HepG2 (cell line): Measurements from ENCODE around the gene PKLR. TPM values are rescaled to one million over a fixed set of nuclear protein-coding genes. Genes with fewer than 3 reads are reported as not detected.

ENCODE experiments used
- DR1 ChIP-seq: sonication (generic); formaldehyde crosslinking; IDR thresholded peaks from 2 replicates; pipeline ENCODE4 v1.8.0; 2021; ENCODE audit warnings: mild to moderate bottlenecking, missing genetic modification reagents, inconsistent platforms
- PRMT3 ChIP-seq: sonication (generic); formaldehyde crosslinking; IDR thresholded peaks from 2 replicates; pipeline ENCODE4 v1.8.1; 2022; ENCODE audit warnings: low read depth, mild to moderate bottlenecking, moderate library complexity, missing genetic modification reagents, borderline replicate concordance
- REPIN1 ChIP-seq: sonication (generic); formaldehyde crosslinking; IDR thresholded peaks from 2 replicates; pipeline ENCODE4 v1.8.0; 2022; ENCODE audit warnings: missing genetic modification reagents, low read depth, mild to moderate bottlenecking, borderline replicate concordance
- ZBTB42 ChIP-seq: sonication (generic); formaldehyde crosslinking; IDR thresholded peaks from 2 replicates; pipeline ENCODE4 v1.5.0; 2020; ENCODE audit warnings: mild to moderate bottlenecking, missing genetic modification reagents
- ZMYM4 ChIP-seq: sonication (generic); formaldehyde crosslinking; IDR thresholded peaks from 2 replicates; pipeline ENCODE4 v1.8.1; 2023; ENCODE audit warnings: mild to moderate bottlenecking, missing genetic modification reagents
- ZNF33B ChIP-seq: sonication (generic); formaldehyde crosslinking; IDR thresholded peaks from 2 replicates; pipeline ENCODE4 v1.5.1; 2020; ENCODE audit warnings: mild to moderate bottlenecking, missing genetic modification reagents
- ZNF577 ChIP-seq: sonication (generic); formaldehyde crosslinking; IDR thresholded peaks from 2 replicates; pipeline ENCODE4 v1.4.0; 2020; ENCODE audit warnings: mild to moderate bottlenecking, low read depth, missing genetic modification reagents, borderline replicate concordance
- polyA plus RNA-seq, 8 experiments: library from polyadenylated mRNA; depleted of rRNA in 3 of 8; stranded (reverse) in 7 of 8; unstranded in 1 of 8; fragments of >200 nt; fragmentation: Illumina TruSeq in 4 of 8; extraction: Trizol in 4 of 8; gene quantifications; 2 replicates each; pipeline versions ENCODE4 v1.2.1 to v1.2.3, GENCODE V29; 2011 to 2016; ENCODE audit warnings: low read depth in 4 of 8, missing spikeins in 1 of 8, mixed read lengths in 1 of 8; ENCODE audit not compliant: insufficient read depth in 1 of 8
- total RNA-seq, 5 experiments: library from RNA; depleted of rRNA; stranded (reverse); fragments of >200 nt; fragmentation: Illumina TruSeq; extraction: Trizol; gene quantifications; 2 replicates each; pipeline ENCODE4 v1.2.3, GENCODE V29; 2016; ENCODE audit warnings: low read depth in 1 of 5
- TF ChIP-seq, protein P1 (sequence below), 2 experiments: sonication (generic) in 1 of 2; formaldehyde crosslinking in 1 of 2; IDR thresholded peaks; 2 replicates each; pipeline versions ENCODE4 v1.4.0 to v1.6.1; 2018 to 2020; ENCODE audit warnings: missing genetic modification reagents in 2 of 2, borderline replicate concordance in 1 of 2, low read depth in 1 of 2, mild to moderate bottlenecking in 1 of 2, missing biosample characterization in 1 of 2
- TF ChIP-seq, protein P2 (sequence below): sonication (generic); formaldehyde crosslinking; IDR thresholded peaks from one replicate; pipeline ENCODE4 v1.5.1; 2020; ENCODE audit warnings: mild to moderate bottlenecking, missing genetic modification reagents; ENCODE audit errors: not compliant biosample characterization
- TF ChIP-seq, protein P3 (sequence below): IDR thresholded peaks from 2 replicates; pipeline ENCODE4 v1.6.1; 2016; ENCODE audit warnings: missing compliant biosample characterization, missing genetic modification reagents, borderline replicate concordance
- TF ChIP-seq, protein P4 (sequence below): sonication (generic); formaldehyde crosslinking; IDR thresholded peaks from 2 replicates; pipeline ENCODE4 v1.4.0; 2020; ENCODE audit warnings: missing genetic modification reagents
- TF ChIP-seq, protein P5 (sequence below): sonication (generic); formaldehyde crosslinking; IDR thresholded peaks from 2 replicates; pipeline ENCODE4 v1.8.1; 2023; ENCODE audit warnings: mild to moderate bottlenecking, missing genetic modification reagents, borderline replicate concordance

The PKLR gene
- total and polyA plus RNA-seq, 2 of the 13 experiments (the other 11 are each of a cell fraction or from before 2014, with no cell fraction given), result 10.3 to 29.3 TPM

DNA sequence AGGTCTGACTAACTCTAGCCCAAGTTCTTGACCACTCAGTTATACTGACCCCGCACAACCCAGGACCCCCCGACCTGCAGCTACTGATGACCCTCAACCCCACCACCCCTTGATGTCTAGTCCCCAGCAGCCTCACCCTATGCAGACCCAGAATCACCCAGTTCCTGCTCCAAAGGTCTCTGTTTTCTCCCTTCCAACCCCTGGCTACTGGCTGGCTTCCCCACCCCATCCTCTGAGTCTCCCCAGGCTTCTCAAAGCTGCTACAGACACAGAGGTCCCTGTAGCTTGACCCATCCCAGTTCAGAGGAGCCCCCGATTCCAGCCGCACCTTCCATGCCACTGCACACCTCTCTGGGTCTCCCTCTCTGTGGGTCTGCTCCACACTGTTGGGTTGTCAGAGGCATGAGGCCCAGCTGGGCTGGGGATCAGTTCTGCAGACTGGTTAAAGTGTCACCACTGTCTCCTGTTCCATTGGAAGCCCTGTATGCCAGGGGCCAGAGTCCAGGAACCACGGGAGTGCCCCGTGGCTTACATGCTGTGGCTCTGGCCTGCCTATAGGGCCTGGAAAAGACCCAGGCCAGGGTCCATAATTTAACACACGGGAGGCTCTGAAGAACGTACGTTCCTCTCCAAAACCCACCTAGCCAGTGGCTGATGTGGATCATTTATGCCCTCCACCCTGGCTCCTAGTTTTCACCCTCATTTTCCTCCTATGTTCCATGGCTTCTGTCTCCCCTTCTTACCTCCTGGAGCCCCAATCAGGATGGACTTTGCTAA lies 497 bp downstream of the PKLR start (continued):
- TF ChIP-seq ZNF577 (CRISPR knock-in tag) (no peak), ZMYM4 (CRISPR knock-in tag) (peak; percentile 82), ZNF33B (peak; percentile 80; the same call in 1 of the 2 replicates), DR1 (peak; percentile 92), REPIN1 (CRISPR knock-in tag) (peak; percentile 87; the same call in 1 of the 2 replicates), ZBTB42 (no peak), PRMT3 (CRISPR knock-in tag) (no peak)
- TF ChIP-seq, protein P1, sequence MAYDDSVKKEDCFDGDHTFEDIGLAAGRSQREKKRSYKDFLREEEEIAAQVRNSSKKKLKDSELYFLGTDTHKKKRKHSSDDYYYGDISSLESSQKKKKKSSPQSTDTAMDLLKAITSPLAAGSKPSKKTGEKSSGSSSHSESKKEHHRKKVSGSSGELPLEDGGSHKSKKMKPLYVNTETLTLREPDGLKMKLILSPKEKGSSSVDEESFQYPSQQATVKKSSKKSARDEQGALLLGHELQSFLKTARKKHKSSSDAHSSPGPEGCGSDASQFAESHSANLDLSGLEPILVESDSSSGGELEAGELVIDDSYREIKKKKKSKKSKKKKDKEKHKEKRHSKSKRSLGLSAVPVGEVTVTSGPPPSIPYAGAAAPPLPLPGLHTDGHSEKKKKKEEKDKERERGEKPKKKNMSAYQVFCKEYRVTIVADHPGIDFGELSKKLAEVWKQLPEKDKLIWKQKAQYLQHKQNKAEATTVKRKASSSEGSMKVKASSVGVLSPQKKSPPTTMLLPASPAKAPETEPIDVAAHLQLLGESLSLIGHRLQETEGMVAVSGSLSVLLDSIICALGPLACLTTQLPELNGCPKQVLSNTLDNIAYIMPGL (CRISPR knock-in tag; IDR thresholded peaks at IDR 0.05; ENCODE audit: borderline replicate concordance in 1 of 2, low read depth in 1 of 2), result peak; percentile 61 to 81; a peak in 3 of 4 replicates
- TF ChIP-seq, protein P2, sequence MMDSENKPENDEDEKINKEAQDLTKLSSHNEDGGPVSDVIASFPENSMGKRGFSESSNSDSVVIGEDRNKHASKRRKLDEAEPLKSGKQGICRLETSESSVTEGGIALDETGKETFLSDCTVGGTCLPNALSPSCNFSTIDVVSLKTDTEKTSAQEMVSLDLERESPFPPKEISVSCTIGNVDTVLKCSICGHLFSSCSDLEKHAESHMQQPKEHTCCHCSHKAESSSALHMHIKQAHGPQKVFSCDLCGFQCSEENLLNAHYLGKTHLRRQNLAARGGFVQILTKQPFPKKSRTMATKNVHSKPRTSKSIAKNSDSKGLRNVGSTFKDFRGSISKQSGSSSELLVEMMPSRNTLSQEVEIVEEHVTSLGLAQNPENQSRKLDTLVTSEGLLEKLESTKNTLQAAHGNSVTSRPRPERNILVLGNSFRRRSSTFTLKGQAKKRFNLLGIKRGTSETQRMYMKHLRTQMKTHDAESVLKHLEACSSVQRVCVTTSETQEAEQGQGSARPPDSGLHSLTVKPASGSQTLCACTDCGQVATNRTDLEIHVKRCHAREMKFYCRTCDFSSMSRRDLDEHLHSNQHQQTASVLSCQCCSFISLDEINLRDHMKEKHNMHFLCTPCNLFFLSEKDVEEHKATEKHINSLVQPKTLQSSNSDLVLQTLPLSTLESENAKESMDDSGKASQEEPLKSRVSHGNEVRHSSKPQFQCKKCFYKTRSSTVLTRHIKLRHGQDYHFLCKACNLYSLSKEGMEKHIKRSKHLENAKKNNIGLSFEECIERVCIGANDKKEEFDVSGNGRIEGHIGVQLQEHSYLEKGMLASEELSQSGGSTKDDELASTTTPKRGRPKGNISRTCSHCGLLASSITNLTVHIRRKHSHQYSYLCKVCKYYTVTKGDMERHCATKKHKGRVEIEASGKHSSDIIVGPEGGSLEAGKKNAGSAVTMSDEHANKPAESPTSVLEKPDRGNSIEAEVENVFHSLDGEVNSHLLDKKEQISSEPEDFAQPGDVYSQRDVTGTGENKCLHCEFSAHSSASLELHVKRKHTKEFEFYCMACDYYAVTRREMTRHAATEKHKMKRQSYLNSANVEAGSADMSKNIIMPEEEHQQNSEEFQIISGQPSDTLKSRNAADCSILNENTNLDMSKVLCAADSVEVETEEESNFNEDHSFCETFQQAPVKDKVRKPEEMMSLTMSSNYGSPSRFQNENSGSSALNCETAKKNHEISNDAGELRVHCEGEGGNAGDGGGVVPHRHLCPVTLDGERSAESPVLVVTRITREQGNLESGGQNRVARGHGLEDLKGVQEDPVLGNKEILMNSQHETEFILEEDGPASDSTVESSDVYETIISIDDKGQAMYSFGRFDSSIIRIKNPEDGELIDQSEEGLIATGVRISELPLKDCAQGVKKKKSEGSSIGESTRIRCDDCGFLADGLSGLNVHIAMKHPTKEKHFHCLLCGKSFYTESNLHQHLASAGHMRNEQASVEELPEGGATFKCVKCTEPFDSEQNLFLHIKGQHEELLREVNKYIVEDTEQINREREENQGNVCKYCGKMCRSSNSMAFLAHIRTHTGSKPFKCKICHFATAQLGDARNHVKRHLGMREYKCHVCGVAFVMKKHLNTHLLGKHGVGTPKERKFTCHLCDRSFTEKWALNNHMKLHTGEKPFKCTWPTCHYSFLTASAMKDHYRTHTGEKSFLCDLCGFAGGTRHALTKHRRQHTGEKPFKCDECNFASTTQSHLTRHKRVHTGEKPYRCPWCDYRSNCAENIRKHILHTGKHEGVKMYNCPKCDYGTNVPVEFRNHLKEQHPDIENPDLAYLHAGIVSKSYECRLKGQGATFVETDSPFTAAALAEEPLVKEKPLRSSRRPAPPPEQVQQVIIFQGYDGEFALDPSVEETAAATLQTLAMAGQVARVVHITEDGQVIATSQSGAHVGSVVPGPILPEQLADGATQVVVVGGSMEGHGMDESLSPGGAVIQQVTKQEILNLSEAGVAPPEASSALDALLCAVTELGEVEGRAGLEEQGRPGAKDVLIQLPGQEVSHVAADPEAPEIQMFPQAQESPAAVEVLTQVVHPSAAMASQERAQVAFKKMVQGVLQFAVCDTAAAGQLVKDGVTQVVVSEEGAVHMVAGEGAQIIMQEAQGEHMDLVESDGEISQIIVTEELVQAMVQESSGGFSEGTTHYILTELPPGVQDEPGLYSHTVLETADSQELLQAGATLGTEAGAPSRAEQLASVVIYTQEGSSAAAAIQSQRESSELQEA (CRISPR knock-in tag), result peak; percentile 77
- TF ChIP-seq, protein P3, sequence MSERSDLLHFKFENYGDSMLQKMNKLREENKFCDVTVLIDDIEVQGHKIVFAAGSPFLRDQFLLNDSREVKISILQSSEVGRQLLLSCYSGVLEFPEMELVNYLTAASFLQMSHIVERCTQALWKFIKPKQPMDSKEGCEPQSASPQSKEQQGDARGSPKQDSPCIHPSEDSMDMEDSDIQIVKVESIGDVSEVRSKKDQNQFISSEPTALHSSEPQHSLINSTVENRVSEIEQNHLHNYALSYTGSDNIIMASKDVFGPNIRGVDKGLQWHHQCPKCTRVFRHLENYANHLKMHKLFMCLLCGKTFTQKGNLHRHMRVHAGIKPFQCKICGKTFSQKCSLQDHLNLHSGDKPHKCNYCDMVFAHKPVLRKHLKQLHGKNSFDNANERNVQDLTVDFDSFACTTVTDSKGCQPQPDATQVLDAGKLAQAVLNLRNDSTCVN (CRISPR knock-in tag), result peak; percentile 84
- TF ChIP-seq, protein P4, sequence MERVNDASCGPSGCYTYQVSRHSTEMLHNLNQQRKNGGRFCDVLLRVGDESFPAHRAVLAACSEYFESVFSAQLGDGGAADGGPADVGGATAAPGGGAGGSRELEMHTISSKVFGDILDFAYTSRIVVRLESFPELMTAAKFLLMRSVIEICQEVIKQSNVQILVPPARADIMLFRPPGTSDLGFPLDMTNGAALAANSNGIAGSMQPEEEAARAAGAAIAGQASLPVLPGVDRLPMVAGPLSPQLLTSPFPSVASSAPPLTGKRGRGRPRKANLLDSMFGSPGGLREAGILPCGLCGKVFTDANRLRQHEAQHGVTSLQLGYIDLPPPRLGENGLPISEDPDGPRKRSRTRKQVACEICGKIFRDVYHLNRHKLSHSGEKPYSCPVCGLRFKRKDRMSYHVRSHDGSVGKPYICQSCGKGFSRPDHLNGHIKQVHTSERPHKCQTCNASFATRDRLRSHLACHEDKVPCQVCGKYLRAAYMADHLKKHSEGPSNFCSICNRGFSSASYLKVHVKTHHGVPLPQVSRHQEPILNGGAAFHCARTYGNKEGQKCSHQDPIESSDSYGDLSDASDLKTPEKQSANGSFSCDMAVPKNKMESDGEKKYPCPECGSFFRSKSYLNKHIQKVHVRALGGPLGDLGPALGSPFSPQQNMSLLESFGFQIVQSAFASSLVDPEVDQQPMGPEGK, result peak; percentile 49; the same call in 1 of the 2 replicates
- TF ChIP-seq, protein P5, sequence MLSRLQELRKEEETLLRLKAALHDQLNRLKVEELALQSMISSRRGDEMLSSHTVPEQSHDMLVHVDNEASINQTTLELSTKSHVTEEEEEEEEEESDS, result no peak
